GM12801 (cell line): ENCODE measurements around the gene WNT2B.

Experiments
- TF ChIP-seq, protein P1 (sequence below): IDR thresholded peaks from one replicate; pipeline ENCODE4 v1.5.1; 2011; ENCODE audit warnings: control low read depth; ENCODE audit not compliant: insufficient read length; ENCODE audit errors: extremely low read depth

Gene WNT2B

DNA sequence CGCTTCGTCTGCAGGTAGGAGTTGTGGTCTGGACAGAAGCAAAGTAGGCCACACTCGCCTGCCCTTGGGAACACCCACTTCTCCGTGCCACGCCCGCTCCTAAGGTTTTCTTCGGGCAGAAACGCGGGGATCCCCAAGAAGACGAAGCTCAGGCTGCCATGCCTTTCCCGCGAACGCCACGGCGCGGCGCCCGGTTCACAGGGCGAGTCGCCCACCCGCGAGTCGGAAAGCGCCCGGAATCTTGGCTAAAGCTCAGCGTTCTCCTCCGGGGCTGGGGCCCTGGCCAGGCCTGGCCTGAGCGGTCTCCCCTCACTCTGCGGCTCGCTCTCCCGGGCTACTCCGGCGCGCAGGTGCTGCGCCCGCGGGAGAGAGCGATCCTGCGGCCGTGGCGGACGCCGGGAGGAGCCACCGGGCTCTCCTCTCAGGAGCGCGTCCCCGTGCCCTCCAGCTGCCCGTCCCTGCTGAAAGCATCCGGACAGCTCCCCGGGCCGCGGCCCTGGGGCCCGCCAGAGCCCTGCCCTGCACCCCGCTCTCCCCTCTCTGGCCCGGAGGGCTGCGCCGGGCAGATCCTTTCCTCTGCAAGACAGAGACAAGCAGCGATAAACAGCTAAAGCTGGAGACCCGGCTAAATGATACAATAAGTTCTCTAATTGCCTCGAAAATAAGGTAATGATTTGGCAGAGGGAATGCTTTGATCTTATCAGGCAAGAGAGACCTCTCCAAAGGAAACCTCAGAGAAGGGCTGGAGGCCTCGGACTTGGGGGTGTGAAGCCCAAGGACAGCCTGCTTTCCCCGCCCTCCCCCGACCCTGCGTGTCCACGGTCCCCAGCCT, 6.7 kb upstream of the WNT2B start:
- TF ChIP-seq, protein P1, sequence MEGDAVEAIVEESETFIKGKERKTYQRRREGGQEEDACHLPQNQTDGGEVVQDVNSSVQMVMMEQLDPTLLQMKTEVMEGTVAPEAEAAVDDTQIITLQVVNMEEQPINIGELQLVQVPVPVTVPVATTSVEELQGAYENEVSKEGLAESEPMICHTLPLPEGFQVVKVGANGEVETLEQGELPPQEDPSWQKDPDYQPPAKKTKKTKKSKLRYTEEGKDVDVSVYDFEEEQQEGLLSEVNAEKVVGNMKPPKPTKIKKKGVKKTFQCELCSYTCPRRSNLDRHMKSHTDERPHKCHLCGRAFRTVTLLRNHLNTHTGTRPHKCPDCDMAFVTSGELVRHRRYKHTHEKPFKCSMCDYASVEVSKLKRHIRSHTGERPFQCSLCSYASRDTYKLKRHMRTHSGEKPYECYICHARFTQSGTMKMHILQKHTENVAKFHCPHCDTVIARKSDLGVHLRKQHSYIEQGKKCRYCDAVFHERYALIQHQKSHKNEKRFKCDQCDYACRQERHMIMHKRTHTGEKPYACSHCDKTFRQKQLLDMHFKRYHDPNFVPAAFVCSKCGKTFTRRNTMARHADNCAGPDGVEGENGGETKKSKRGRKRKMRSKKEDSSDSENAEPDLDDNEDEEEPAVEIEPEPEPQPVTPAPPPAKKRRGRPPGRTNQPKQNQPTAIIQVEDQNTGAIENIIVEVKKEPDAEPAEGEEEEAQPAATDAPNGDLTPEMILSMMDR, result no peak

DNA sequence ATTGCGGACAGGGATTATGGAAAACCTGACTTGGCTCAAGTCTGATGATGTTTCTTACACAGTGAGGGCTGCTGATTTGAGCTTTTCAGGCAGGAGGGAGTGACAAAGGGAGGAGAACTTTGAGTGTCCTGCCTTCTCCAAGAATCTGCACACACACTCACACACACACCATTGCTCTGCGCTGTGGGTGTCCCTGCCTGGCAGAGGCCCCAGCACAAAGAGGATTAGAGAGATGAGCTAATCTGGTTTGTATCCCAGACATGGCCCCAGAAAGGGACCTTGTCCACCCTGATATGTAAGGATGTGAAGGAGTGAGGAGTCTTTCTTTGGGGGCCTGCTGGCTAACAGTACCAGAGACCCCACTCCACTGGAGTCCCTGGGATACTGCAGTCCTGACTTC, 5.9 kb upstream of the WNT2B start:
- TF ChIP-seq, protein P1, result no peak

DNA sequence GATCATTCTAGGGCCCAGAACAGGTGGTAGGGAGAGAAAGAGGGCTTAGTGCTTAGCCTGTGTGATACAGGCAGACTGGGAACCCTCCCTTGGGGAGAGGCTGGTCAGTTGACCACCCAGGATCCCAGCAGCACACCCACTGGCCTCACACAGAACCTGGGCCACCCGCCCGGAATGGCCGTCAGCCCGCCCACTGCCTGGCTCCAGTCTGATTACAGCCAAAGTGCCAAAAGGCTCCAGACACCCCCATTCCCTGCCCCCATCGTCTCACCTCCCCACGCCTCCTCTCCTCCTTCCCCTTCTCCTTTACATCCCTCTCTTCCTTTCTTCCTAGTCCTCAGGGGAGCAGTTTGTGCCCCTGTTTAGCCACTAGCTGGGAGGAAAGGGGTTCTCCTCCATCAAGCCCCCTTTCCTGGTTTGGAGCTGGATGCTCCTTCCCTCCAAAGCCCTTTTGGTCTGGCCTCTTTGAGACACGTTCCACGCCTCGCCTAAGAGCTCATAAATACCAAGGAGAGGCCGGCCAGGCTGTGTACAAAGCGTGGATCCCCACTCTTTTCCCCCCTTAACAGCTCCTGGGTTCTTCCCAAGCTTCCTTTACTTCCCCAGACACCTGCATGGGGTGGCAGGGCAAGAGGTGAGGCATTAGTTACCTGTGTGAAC, 4.6 kb upstream of the WNT2B start:
- TF ChIP-seq, protein P1, result no peak

DNA sequence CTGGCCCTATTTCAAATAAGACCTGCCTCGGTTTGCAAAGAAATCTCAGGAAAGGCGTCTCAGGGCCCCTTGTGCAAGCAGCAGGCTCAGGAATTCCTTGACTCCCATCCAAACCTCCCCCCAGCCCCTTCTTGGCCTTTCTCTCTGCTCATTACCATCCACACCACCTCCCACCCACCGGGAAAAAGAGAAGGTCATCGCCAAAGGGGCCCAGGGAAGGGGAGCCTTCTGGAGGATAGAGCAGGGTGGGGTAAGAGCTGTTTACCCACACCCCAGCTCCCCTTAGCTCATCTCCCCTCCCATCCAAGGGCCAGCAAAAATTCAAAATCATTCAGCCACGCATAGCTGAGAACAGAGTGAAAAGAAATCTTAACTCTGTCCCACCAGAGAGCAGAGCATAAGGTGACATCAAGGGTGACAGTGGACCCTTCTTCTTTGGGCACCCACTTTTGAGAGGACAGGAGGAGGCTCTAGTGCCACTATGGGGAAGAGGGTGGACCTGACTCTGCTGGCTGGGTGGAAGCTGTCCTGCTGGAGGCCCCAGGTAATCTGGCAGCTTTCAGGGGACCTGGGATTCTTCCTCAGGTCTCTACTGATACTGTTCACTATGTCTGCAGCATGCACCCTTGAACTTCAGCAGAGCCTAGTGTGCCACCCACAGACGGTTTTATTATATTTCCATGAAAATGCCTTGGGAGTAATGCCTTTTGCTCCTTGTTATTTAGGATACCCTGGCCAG, 3.9 kb upstream of the WNT2B start:
- TF ChIP-seq, protein P1, result no peak

DNA sequence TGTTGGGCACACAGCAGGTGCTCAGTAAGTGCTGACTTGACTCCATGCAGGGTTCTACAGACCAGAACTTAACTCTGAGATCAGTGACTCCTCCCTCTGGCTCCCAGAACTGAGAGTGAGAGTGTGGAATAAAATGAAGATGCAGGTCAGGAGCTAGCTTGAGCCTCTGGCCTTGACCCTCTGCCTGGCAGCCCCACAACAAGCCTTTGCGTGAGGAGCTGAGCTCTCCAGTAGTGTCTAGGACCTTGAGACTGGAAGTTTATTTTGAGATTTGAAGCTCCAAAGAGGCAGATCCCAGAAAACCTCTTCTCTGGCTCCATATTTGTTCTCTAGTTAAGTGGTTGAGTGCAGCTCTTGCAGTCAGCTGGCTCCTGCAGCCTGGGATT, 3.4 kb upstream of the WNT2B start:
- TF ChIP-seq, protein P1, result no peak

DNA sequence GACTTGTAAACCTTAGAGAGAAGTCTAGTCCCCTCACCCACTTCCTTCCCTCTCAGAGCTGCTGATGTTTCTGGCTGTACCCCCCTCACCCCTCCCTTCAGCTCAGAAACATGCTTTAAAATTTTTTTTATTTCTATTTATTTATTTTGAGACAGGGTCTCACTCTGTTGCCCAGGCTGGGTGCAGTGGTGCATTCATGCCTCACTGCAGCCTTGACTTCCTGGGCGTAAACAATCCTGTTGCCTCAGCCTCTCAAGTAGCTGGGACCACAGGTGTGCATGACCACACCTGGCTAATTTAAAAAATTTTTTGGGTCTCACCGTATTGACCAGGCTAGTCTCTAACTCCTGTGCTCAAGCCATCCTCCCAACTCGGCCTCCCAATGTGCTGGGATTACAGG, 2.9 kb upstream of the WNT2B start:
- TF ChIP-seq, protein P1, result no peak

DNA sequence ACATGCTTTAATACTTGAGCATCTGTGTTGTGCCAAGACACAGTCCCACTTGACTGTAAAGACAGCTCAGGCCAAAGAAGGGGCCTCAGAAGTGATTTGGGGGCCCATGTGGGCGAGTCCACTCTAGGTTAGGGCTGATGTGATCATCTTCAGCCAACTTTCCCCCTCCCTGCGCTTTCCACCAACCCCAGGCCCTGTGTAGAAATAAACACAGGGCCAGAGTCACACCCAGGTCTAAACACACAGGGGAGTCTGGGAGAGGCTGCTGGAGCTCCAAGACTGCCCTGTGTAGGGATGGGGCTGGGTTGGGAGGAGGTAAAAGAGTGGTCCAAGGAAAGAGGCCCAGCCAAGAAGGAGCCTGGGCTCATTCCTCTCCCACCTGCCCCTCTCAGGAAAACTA, 2.5 kb upstream of the WNT2B start:
- TF ChIP-seq, protein P1, result no peak
